HUDEP-2 (cell line): Measurements from ENCODE around the gene ST3GAL3.

Experiments
- DNase-seq, 76 experiments: peaks; one replicate each; lab custom pipeline; 2025; ENCODE audit not compliant: unreplicated experiment in 76 of 76; lab: John Stamatoyannopoulos, UW

ST3GAL3 gene

GRCh38 chr1:43974443-43975248 lies 267.3 kb downstream of the ST3GAL3 start, which contains the start of gene ATP6V0B:
Gene ATP6V0B, plus strand, starts transcription at chr1:43974960. Its CDS starts 81 bp downstream, at chr1:43975041.
- DNase-seq, result peak in 75 of 76 experiments; percentile 44 to 96 (median 90)

DNA sequence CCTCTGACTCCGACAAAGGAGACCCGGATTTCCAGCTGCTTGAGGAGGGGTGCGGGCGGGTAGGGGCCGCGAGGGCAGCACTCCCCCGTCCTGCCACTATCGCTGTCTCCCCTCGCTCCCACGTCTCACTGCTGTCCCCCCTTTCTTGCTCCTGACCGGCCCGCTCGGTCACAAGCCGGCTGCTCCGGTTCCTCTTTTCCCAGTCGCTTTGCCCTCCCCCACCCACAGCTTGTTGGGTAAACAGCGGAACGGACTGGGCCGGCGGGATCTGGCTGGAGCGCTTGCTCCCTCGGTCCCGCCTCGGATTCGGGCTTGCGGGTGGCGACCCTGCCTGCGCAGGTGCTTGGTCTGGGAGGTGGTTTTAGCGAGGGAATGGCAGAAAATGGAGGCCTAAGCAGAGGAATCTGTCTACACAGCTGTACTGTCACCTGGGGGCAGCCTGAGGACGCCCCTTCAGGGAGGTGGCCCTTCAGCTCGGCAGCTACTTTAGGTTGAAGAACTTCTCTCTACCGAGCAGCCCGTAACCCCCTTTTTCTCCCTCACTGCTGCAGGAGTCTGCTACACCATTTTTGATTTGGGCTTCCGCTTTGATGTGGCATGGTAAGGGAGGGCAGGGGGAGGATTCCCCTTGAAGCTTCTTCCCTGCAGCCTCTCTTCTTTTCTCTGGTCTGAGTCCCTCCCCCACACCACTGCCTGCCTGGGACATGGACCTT lies 268.1 kb downstream of the ST3GAL3 start:
- peak in 25 of 76 experiments; percentile 11 to 50 (median 24) for DNase-seq

- peak in 1 of 76 experiments; percentile 8 for DNase-seq
These were observed 268.7 kb downstream of the ST3GAL3 start for GRCh38 chr1:43976045-43976444.

GRCh38 chr1:43976890-43977289 lies 269.6 kb downstream of the ST3GAL3 start:
- DNase-seq, result no peak

GRCh38 chr1:43977376-43978263 lies 270.3 kb downstream of the ST3GAL3 start:
- peak in 1 of 76 experiments; percentile 10 for DNase-seq

DNA sequence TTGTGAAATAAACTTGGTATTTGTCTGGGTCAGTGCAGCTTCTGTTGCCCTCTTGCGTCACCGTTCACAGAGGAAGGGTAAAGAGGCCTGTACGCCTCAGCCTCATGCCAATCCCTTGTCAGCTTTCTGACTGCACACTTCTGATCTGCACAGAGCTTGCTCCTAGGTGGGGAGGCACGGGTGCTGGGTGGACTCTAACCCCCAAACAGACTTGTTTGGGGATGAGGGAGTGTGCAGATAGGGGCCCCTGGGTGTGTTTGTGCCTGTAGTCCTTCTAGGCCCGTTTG lies 270.9 kb downstream of the ST3GAL3 start:
- DNase-seq, result no peak

- peak in 33 of 76 experiments; percentile 8 to 52 (median 31) for DNase-seq
These were observed 271.4 kb downstream of the ST3GAL3 start, which contains the start of gene B4GALT2 for GRCh38 chr1:43978551-43979260. Gene B4GALT2, plus strand, starts transcription at chr1:43979210. Its CDS starts 1,951 bp downstream, at chr1:43981161.

DNA sequence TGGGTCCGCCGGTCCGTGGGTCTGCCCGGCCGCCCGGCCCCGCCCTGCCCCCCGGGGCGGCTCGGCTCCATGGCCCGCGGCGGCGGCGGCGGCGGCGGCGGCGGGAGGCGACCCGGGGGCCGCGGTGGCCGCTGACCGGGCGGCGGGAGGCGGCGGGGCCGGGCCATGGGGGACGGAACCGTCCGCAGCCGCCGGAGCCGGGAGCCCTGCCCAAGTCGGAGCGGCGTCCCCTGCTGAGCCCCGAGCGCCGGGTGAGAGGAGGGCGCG lies 271.9 kb downstream of the ST3GAL3 start:
- no peak for DNase-seq

GRCh38 chr1:43979528-43980254 lies 272.4 kb downstream of the ST3GAL3 start:
- DNase-seq, result peak in 67 of 76 experiments; percentile 9 to 78 (median 57)

DNA sequence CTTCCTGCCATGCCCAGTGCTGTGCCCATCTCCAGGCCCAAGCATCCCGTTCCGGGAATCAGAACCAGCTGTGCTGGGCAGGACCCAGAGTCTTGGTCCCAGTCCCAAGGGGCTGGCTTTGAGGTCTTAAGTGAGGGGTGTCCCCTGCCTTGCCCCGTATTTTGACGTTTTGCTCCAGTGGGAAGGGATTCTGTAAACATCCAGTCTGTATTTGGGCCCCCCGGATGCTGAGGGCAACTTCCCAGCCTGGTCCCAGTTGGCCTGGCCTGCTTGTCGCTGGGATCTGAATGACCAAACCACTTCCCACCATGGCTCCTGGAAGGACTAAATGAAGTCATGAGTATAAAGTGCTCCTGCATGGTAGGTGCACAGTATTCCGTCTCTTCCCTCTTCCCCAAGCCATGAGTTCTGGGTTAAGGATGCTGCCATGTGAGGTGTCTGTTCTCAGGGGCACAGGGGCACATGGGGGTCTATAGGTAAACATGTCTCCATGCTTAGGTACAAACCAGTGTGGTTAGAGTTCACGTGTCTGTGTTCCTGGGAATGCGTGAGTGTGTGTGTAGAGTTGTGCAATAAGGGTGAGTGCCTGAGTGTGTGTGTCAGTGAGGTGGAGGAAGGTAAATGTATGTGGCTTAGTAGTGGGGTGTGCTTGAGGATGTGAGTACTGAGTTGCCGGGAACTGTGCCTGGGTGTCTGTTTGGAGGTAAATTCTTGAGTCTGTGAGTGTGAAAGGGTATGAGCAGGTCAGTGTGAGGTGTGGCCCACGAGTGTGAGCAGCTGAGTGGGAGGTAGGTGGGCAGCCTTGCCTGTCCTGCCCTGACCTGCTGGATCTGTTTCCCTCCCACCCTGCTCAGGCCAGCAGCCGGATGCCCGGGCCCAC lies 273.2 kb downstream of the ST3GAL3 start:
- DNase-seq, result no peak
